ENCODE data around the gene KRTAP10-7. TPM values are rescaled to one million over a fixed set of nuclear protein-coding genes. Genes with fewer than 3 reads are reported as not detected.

KRTAP10-7 gene
- total RNA-seq, 1 experiment from 2014 or later, result not detected

DNA sequence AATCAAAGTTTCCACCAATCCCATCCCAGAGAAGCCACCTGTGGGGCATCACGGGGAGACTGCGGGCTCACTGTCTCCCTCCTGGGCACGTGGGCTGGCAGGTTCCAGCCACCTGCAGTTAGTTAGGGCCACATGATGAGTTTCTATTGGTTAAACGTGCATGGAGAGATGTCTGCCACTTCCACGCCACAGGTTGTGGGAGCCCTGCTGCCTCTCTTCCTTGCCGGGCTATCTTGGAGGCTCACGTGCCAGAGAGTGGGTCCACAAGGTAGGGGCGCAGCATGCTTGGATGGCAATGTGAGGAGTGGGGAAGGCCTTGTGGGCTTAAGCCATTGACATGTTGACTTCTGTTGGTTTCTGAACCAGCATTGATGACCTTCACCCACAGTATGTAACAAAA lies 3.5 kb downstream of the KRTAP10-7 start:
- Histone ChIP-seq H4K8ac (replicated peaks; ENCODE audit: insufficient read length, low read depth, low read length) (no peak overlapping the region), H3K27me3 (ENCODE audit: insufficient read depth, low read length) (no peaks in the 10 kb centered on the region), H4K5ac (ENCODE audit: insufficient read length, low read depth, low read length) (no peak overlapping the region), H2BK120ac (ENCODE audit: low read depth, low read length, poor library complexity, severe bottlenecking) (no peak overlapping the region), H3K4me2 (ENCODE audit: insufficient read depth, insufficient read length, low read length) (no peak overlapping the region), H3K27ac (ENCODE audit: insufficient read length, low read depth, low read length) (no peak overlapping the region), H3K23ac (ENCODE audit: insufficient read length, low read depth, low read length) (no peak overlapping the region), H2BK5ac (ENCODE audit: insufficient read length, low read length) (no peak overlapping the region), H4K91ac (ENCODE audit: insufficient read length, low read depth, low read length) (no peak overlapping the region), H3K9ac (ENCODE audit: extremely low read depth, insufficient read length, low read length) (no peak overlapping the region), H2BK20ac (ENCODE audit: low read depth, low read length, poor library complexity, severe bottlenecking) (no peak overlapping the region), H2AFZ (ENCODE audit: low read length) (no peak overlapping the region), H2BK15ac (ENCODE audit: low read depth, low read length) (no peak overlapping the region), H3K14ac (ENCODE audit: insufficient read depth, low read length) (no peak overlapping the region), H3K4me1 (ENCODE audit: insufficient read depth, low read length) (no peaks in the 10 kb centered on the region), H3T11ph (ENCODE audit: low read length) (no peak overlapping the region), H3K56ac (ENCODE audit: insufficient read length, low read depth, low read length) (no peak overlapping the region), H3K18ac (ENCODE audit: insufficient read length, low read depth, low read length) (no peak overlapping the region), H3K4ac (ENCODE audit: low read depth, low read length) (no peak overlapping the region), H3K79me1 (ENCODE audit: insufficient read depth, low read depth, low read length, poor library complexity, severe bottlenecking) (no peaks in the 10 kb centered on the region), H4K20me1 (ENCODE audit: control insufficient read depth, insufficient read depth, insufficient read length) (no peaks in the 10 kb centered on the region), H3K79me2 (ENCODE audit: insufficient read depth, low read length) (no peaks in the 10 kb centered on the region), H3K9me3 (ENCODE audit: control insufficient read depth, low read depth, low read length) (no peaks in the 10 kb centered on the region), H2BK12ac (ENCODE audit: insufficient read length, low read depth, low read length) (no peak overlapping the region), H2AK5ac (ENCODE audit: insufficient read length, low read length) (no peak overlapping the region), H3K23me2 (ENCODE audit: insufficient read length, low read depth, low read length, poor library complexity, severe bottlenecking) (no peaks in the 10 kb centered on the region)
- peaks cover 15 to 18% of the 10 kb centered on the region in 2 experiments for H3K4me1 Mint-ChIP-seq
- TF ChIP-seq, protein P1, sequence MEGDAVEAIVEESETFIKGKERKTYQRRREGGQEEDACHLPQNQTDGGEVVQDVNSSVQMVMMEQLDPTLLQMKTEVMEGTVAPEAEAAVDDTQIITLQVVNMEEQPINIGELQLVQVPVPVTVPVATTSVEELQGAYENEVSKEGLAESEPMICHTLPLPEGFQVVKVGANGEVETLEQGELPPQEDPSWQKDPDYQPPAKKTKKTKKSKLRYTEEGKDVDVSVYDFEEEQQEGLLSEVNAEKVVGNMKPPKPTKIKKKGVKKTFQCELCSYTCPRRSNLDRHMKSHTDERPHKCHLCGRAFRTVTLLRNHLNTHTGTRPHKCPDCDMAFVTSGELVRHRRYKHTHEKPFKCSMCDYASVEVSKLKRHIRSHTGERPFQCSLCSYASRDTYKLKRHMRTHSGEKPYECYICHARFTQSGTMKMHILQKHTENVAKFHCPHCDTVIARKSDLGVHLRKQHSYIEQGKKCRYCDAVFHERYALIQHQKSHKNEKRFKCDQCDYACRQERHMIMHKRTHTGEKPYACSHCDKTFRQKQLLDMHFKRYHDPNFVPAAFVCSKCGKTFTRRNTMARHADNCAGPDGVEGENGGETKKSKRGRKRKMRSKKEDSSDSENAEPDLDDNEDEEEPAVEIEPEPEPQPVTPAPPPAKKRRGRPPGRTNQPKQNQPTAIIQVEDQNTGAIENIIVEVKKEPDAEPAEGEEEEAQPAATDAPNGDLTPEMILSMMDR (conservative IDR thresholded peaks at IDR 0.05), result no peak
- H3K27me3 Mint-ChIP-seq (ENCODE audit: low read depth), result peaks cover 14% of the 10 kb centered on the region
- peaks cover 2 to 3% of the 10 kb centered on the region in 2 experiments for H3K9me3 Mint-ChIP-seq
- no peak overlapping the region for H3K4me3 Mint-ChIP-seq
- H3K36me3 Mint-ChIP-seq (ENCODE audit: insufficient read depth in 1 of 3, low read depth in 3 of 3), result peaks cover 0 to 1% (median 0%) of the 10 kb centered on the region in 3 experiments; a peak in 2 of 7 replicates
- no peak overlapping the region for H3K27ac Mint-ChIP-seq
- DNase-seq, result no peak
- WGBS (ENCODE audit: extremely low coverage, insufficient read length, low lambda C conversion rate), result no CpG with 5 or more reads among the region's 8 CpGs

Data from H9 (cell line).